ENCODE results near the gene OSTF1.

OSTF1 gene, protein sequence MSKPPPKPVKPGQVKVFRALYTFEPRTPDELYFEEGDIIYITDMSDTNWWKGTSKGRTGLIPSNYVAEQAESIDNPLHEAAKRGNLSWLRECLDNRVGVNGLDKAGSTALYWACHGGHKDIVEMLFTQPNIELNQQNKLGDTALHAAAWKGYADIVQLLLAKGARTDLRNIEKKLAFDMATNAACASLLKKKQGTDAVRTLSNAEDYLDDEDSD

GRCh38 chr9:75087824-75088645 lies at the start of gene OSTF1, which contains the start of gene NMRK1:
Gene OSTF1, plus strand, starts transcription at chr9:75088514. Its CDS starts 179 bp downstream, at chr9:75088693.
Gene NMRK1, minus strand, starts transcription at chr9:75088155. Its CDS starts 5,040 bp downstream, at chr9:75083115.
- DNase-seq = peak; percentile 99

GRCh38 chr9:75039009-75039408 lies 49.3 kb upstream of the OSTF1 start:
- DNase-seq = no peak

- peak; percentile 10 for DNase-seq
These were observed 48.5 kb upstream of the OSTF1 start for GRCh38 chr9:75039801-75040200.

GRCh38 chr9:75041041-75041440 lies 47.3 kb upstream of the OSTF1 start:
- no peak for DNase-seq

GRCh38 chr9:75046725-75047345 lies 41.5 kb upstream of the OSTF1 start:
- no peak for DNase-seq

DNA sequence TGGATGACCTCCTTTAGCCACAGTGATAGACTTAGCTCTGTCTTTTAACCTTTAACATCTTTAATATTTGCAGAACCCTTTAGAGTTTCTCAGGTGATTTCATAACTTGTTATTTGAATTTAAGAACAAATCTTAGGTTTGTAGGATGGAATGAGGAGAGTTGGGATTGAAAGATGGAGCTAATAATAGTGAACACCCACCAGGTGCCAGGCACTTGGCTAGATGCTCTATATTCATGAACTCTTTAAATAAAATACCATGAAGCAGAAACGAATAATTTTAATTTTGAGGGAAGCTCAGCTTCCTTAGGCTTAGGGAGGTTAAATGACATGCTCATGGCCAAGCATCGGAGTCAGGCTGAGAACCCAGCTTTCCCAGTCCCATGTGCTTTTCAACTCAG lies 40.8 kb upstream of the OSTF1 start:
- no peak for DNase-seq

DNA sequence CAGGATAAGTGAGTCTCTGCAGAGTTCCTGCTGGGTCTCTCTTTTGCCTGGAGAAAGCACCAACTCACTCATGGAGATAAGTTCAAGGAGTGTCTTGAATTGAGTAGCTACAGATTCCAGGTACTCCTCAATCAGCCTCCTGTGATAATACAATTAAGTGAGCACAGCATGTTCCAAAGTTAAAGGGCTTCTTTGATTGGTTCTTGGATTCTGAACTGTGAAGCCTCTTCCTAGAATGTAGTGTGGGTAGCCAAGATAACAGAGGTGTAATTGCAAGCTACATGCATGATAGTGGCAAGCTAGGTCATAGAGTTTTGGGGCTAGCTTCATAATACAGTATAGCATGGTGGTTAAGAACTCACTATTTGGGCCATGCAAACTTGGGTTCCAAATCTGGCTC lies 37.0 kb upstream of the OSTF1 start:
- DNase-seq = no peak

- no peak for DNase-seq
These were observed 34.4 kb upstream of the OSTF1 start for GRCh38 chr9:75053869-75054268.

GRCh38 chr9:75054368-75055001 lies 33.8 kb upstream of the OSTF1 start:
- DNase-seq = peak; percentile 22

GRCh38 chr9:75061169-75061568 lies 27.1 kb upstream of the OSTF1 start:
- no peak for DNase-seq

DNA sequence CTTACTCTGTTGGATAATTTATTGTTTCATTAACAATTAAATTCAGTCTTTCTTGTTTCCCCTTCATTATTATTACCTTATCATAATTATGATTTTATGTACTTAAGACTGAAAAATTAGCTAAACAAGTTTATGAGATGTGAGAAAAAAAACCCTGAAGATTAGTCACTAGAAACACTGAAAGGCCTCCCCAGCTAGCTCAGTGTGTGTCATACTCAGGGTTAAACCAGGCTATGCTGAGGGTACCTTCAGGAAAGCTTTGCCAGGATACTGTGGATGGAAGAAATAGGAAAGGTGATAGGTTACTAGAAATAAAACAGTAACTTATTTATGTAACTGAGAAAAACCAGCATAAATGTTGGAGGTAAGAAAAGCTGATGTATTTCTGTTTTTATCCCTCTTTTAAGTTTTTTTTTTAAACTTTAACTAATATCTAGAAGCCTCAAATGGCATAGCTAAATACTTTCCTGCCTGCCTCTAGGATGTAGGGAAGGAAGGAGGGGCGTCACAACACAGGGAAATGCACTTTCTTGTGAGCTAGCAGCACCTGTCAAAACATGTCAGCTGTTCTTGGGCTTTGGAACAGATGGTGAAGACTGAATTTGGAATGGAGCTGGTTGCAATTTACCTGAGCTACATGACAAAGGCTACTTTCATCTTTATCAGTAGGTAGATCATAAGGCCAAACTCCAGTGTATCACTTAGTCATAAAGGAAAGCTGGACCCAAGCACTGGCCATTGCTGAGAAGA lies 24.6 kb upstream of the OSTF1 start:
- DNase-seq = no peak

- no peak for DNase-seq
These were observed 23.8 kb upstream of the OSTF1 start for GRCh38 chr9:75064307-75065025.

GRCh38 chr9:75065510-75065909 lies 22.8 kb upstream of the OSTF1 start:
- DNase-seq = no peak

DNA sequence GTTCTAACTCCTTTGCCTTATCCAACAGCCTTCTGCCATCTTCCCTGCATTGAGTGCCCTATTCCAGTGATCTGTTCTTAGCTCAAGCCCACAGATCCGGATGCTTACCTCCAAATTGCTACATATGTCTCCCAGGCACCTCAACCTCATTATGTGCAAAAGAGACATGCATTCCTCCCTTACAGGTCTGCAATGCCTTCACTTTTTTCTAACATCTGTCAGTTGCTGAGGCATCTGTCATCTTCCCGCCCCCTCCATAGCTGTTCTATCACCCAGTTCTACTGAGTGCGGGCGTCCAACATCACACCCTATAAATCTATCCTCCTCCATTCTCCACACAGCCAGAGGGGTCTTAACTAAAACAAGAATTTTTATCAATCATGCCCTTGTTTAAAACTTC lies 20.4 kb upstream of the OSTF1 start:
- DNase-seq = no peak

DNA sequence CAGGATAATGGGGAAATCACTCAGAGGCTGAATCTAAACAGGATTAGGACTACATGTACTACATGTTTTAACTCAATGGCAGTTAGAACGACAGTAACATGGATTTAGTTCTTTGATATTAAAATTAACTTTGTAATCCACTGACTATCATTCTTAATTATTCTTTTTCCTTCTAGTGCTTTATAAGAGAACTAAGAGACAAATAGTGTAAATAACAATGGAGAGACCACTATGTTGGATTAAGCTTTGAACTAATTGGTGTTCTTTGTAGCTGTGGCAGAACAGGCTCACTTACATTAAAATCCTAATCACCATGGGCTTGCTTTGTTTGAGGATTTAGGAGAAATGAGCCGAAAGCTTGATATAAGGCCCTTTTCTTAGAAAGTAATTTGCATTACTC lies 19.1 kb upstream of the OSTF1 start:
- no peak for DNase-seq

GRCh38 chr9:75071530-75072122 lies 16.7 kb upstream of the OSTF1 start:
- no peak for DNase-seq

- no peak for DNase-seq
These were observed 15.4 kb upstream of the OSTF1 start for GRCh38 chr9:75072895-75073294.

DNA sequence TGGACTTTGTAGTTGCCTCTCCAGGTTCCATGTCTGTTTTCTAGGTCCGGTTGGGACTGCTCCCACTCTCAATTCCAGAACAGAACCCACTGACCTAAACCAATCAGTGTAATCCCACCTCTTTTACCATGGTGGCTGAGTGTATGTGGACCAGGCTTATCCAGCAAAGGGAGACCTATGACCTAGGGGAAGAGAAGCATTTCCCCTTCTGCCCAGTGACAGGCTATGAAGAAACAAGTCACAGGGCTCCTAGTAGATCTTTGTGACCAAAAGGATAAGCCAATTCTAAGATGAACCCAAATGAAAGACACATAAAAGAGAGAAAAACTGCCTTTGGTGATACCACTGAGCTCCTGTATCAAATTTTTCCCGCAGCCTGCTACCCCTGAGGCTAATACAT lies 6.7 kb upstream of the OSTF1 start:
- DNase-seq = peak; percentile 14

DNA sequence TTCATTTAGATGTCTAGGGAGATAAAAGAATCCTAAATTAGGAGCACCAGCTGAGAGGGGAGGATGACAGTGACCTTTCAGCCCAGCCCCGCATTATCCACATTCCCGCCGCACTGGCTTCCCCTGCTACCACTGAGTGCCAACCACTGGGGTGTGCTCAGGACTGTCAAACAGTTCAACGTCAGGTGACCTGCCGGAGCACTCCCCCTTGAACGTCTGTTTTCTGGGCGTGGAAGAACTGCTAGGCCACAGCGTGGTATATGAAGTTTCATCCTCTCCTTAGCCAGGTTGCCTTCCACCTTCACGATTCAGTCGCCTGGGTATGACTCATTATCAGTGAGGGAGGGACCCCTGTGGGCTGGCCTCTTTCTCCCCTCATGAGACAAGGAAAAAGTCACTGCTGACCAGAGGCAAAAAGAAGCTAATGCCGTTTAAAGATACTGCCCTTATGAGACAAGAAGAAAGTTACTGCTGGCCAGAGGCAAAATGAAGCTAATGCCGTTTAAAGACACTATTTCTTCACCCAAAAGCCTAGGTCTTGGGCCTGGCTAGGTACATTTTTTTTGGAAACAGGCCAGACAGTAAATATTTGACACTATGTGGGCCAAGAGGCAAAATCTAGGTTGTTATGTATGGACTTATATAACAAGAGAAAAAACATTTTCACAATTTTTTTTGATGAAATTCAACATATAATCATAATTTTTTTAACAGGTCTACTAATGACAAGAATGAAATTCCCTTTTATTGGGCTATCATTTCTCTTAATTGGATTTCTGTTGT lies 4.9 kb upstream of the OSTF1 start:
- DNase-seq = no peak

DNA sequence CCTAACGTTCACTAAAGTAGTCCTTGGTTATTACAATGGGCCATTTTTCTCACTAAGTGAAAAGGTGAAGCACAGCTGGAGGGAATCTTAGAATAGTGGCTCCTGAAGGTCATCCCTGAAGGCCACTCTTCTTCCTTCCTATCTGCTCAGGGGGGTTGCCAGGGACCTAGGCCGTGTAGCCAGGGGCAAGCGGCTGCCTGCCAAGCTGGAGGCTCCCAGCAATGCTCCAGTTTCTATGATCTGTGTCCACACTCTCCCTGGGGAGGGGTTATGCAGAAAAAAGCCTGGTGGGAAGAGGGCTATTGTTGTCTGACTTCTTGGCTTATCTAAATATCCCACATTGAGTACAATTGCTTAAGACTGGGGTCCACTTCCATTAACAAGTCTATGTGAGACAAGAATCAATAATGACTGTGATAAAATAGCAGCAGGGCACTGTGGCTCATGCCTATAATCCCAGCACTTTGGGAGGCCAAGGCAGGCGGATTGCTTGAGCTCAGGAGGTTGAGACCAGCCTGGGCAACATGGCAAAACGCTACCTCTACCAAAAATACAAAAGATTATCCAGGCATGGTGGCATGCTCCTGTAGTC lies 4.1 kb upstream of the OSTF1 start:
- DNase-seq = no peak
